T-helper 1 cell treated with Interleukin-12 subunit alpha and Interleukin-12 subunit beta and Interleukin-4 antibody, amounts not matched to agents 30 ng/mL and 1 ng/mL, for 36 hours (primary cell): Measurements from ENCODE around the gene ST3GAL5. TPM values are rescaled to one million over a fixed set of nuclear protein-coding genes. Genes with fewer than 3 reads are reported as not detected.

ENCODE experiments used
- intact Hi-C: fragments of 100-400 bp; cut with micrococcal nuclease; formaldehyde crosslinking; loops from one replicate; pipeline ENCODE4 v1.15.1; 2024
- total RNA-seq: library from RNA; stranded (reverse); gene quantifications from 2 replicates; pipeline ENCODE4 v1.2.3, GENCODE V29; 2022

Gene ST3GAL5
- total RNA-seq, 1 donor from 2014 or later: 56.7 TPM

DNA sequence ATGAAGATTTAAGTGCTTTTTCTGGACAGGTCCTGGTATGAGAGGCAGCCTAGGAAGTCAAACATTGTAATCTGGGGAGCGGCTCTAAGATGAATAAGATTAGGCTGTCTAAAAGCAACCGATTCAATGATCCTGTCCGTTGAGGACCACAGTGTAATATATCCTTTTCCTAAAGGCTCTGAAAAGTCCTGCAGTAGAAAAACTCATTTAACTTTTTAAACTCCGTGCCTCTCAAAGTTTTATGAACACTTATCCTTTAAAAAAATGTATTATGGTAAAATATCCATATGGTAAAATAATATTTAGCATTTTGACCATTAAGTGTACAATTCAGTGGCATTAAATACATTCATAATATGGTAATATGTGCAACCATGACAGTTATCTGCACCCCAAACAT is 95.2 kb downstream of the ST3GAL5 start:
- intact Hi-C loops: no loop called here

DNA sequence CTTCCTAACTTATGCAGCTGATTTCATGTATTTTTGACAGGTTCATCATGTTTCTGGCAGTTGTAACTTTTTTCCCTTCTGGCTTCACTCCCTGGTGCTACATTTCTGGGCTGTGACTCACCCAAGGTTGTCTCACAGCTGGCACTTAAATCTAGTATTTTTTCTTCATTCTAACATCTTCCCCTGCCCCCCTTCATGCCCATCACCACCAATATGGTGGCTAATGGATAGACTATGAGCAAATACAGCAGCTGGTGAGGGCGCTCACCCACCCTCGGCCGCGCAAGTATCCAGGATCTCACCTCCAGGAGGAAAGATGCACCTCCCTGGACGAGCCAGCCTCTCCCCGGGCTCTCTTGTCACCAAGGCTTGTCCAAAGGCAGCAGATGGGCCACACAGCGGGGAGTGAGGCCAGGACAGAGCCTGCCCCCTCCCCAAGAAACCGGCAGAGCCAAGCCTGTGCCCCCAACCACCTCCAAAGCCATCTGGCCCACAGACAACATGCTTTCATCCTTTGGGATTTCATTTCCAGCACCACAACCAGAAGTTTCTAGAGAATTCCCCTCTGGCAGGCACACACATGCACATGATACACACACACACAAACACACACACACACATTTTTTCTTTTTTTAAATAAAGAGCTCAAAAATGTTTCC is 95.9 kb downstream of the ST3GAL5 start:
- intact Hi-C loops: no loop called here

DNA sequence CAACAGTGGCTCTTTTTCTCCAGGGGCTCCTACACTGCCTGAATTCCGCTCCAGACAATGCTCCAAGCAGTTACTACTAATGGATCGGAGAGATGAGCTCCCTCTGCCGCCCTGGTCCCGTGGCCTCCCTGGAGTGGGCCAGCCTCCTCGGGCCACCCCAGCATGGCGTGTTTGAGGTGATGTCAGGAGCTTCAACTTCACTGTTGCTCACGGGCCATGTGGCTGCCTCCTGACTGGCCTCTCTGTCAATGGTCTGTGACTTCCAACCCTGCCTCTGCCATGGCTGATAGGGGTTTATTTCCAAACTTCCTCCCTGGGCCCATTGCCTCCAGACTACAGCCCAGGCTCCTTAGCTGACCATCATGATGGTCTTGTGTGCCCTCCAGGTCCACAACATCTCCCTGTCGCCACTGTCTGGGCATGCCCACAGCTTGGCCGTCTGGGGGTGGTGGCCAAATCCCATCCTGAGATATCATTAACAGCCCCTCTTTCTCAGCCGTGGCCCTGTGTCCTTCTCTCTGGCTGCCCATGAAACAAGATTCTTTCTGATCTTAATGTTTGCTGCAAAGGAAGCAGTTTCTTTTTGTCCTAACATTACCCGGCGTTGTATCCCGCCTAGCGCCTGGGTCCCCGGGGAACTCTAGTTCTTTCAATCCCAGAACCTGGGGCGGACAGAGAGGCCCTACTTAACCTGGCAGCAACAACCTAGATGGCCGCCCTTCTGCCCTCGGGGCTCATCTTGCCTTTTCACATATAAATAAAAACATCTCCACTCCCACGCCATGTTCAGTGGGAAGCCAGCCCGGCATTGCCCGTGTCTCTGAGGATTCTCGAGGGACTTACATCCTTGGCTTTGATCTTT is 96.9 kb downstream of the ST3GAL5 start:
- intact Hi-C loops: no loop called here

DNA sequence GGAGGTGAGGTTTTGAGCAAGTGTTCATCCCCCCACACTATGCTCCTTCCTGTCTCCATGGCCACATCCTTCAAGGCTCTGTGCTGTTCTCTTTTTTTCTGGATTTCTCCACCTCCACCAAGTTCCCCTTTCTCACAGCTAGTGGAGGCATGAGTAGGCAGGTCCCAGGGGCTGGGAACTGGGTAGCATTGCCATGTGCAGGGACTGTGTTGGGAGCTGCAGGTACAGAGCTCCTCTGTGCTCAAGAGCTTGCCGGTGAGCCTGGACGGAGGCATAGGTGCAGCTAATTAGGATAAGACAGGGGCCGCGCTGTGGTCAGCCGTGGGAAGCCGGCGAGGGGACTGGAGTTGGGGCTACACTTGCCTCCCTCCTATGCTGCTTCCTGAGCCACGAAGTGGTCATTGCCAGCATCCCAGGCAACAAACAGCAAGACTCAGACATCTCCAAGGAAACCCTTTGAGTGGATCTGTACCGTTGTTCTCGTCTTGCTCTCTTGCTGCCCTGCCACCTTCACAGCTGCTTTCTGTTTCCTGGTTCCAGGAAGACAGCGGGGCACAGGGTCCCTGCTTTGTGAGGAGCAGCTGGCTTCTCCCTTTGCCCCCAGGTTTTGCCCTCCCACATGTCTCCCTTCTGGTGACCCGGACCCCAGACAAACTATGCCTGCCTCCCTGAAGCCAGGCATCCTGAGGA is 98.1 kb downstream of the ST3GAL5 start:
- intact Hi-C loops: no loop called here

DNA sequence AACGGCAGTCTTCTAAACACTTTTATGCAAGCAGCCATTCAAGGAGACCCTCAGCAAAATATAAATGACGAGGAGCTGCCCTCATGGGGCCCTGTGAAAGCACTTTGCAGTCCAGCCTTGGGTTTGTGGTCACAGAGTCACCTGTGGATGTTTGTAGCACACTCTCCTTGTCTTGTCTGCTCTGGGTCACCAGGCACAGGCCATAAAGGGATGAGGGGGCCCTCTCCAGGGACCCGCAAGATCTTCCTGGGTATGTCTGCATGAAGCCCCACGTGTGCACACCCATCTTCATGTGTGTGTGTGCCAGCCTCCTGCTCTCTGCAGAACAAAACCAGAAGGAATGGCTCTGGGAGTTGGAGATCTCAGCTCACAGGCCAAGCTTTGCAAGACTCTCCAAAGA is 98.8 kb downstream of the ST3GAL5 start:
- intact Hi-C loops: no loop called here

DNA sequence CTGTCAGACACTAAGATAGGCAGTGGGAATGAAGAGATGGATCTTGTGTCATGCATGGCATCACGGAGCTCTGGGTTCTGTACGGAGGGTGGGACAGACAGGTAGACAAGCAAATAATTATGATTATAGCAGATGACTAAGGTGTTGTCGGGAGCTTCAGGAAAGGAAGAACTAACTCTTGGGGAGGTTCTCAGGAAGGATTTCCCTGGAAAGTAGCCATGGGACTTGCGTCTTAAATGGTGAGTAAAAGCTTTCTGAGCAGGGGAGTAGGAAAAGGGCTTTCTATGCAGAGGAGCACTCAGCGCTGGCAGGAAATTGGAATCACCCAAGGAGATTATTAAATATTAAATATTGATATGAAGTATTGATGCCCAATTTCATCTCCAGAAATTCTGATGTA is 99.5 kb downstream of the ST3GAL5 start:
- intact Hi-C loops: no loop called here

DNA sequence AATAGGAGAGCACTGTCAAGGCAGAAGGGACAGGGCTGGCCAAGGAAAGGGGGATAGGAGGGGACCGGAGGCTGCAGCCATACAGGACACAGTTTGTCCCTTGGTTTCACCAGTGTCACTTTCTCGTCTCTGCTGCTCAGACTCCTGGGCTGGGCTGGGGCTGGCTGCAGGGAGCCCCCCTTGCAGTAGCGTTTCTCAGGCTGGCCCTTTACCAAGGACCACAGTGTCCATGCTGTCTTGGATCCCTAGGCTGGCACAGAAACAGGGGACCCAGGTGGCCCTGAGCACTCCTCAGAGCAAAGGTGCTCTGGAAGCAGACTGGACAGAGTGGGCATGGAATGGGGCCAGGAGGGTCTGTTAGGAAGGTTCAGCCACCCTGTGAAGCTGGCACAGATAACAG is 100.2 kb downstream of the ST3GAL5 start:
- intact Hi-C loops: no loop called here

DNA sequence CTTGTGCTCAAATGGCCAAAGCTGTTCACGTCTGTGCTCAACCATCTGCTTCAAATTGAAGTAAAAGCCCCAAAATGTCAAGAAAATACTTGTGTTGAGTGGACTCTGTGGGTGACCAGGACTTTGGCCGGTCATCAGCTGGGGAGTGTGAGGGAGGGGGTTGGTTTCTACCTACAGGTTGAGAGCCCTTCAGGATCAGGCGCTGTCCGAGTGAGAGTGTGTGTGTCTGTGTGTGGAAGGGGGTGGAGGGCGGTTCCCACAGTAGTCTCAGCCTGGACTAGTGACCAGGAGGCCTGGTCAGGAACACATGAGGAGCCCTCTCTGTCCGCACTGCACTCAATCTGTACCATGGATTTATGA is 100.8 kb downstream of the ST3GAL5 start:
- intact Hi-C loops: no loop called here

DNA sequence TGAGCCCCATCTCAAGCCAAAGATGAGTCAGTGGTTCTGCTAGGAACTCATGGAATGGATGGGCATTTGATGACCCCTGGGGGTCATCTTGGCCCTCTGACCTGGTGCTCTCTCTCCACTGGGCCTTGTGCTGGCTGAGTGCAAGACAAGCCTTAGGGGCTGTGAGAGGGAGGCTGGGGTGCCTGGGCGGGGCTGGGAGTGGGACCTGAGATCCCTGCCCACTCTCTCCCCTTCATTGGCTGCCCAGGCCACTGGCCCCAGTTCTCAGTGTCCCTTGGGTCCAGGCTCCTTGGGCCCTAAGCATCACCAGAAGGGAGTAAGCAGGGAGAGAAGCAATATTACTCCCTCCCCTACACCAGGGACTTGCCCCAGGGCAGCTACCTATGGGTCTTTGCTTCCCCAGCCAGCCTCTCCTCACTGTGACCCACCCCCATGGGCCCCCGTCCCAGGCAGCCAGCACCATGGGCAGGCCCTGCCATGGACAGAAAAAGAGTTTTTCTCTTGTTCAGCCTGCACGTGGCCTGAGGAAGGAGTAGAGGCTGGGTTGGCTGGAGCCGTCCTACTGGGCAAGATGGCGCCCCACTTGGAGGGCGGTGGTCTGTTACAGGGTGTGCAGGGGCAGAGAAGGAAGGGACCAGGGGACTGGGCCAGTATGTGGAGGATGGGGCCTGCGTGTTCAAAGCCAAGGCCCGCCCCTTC is 101.4 kb downstream of the ST3GAL5 start:
- intact Hi-C loops: no loop called here

Other genes with a start within 250 kb of the ST3GAL5 start
- not detected in 2 replicates for gene SFTPB, start 220.8 kb downstream of the ST3GAL5 start, total RNA-seq
- gene GNLY, start 194.6 kb downstream of the ST3GAL5 start, total RNA-seq: 330 and 349 TPM in 2 replicates
- gene ATOH8, start 135.0 kb downstream of the ST3GAL5 start, total RNA-seq: 1.8 and 2.1 TPM in 2 replicates
- gene POLR1A, start 216.9 kb upstream of the ST3GAL5 start, total RNA-seq: 47.8 and 50.1 TPM in 2 replicates
- 132 and 137 TPM in 2 replicates for gene PTCD3, start 217.2 kb upstream of the ST3GAL5 start, total RNA-seq